Measurements from ENCODE around the gene CACNA2D1.
A peak's percentile ranks its signal among the peaks of the same experiment; 100 is the strongest.

Gene CACNA2D1

DNA sequence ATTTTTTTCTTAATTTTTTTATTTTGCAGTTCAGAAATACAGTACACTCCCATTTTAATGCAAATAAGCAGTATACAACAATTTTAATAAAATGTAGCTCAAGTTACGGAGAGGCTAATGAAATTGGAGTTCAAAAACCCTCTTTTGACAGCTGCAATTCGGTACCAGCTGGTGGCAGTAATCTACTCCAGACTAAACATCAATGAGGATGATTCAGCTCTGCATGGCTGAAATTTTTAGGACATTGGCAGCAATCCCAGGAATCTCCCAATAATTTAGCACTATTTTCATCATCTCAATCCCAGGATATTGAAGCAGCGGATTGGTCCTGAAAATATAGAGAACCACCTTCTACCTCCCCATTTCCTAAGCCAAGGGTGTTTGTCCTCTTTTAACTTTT, 278.8 kb downstream of the CACNA2D1 start:
- Histone ChIP-seq H3K27ac (ENCODE audit: low read length, poor library complexity, severe bottlenecking) (no peak overlapping the region), H3K14ac (ENCODE audit: low read length in 2 of 2) (no peak overlapping the region), H3K23ac (ENCODE audit: low read length in 2 of 2) (no peak overlapping the region), H3K4me3 (ENCODE audit: insufficient read depth in 1 of 2, low read depth in 1 of 2, low read length in 2 of 2) (no peak overlapping the region), H4K8ac (ENCODE audit: low read length) (no peak overlapping the region), H2BK5ac (ENCODE audit: low read depth, low read length, poor library complexity, severe bottlenecking) (no peak overlapping the region), H3K4ac (ENCODE audit: low read depth in 1 of 2, low read length in 2 of 2) (no peak overlapping the region), H2BK12ac (ENCODE audit: low read length in 2 of 2) (no peak overlapping the region), H3K9me3 (ENCODE audit: control insufficient read depth, low read length) (no peaks in the 10 kb centered on the region), H2BK120ac (ENCODE audit: low read depth, low read length) (no peak overlapping the region), H2AFZ (ENCODE audit: low read depth, low read length) (no peak overlapping the region), H4K91ac (ENCODE audit: low read length) (no peak overlapping the region), H2AK5ac (ENCODE audit: low read length, severe bottlenecking) (no peak overlapping the region), H3K4me1 (ENCODE audit: control insufficient read depth, insufficient read depth, low read depth, low read length) (no peaks in the 10 kb centered on the region), H3K18ac (ENCODE audit: low read depth in 1 of 2, low read length in 2 of 2) (no peak overlapping the region), H2BK15ac (ENCODE audit: low read depth, poor library complexity, severe bottlenecking) (no peak overlapping the region), H3K4me2 (ENCODE audit: low read length, poor library complexity, severe bottlenecking) (no peak overlapping the region), H3K9ac (ENCODE audit: low read length) (peak overlapping the region; percentile 22), H3K27me3 (ENCODE audit: control insufficient read depth in 1 of 2, insufficient read depth in 1 of 2, low read length in 2 of 2) (no peaks in the 10 kb centered on the region), H3K36me3 (ENCODE audit: control insufficient read depth in 1 of 2, insufficient read depth in 2 of 2, low read depth in 1 of 2, low read length in 2 of 2) (no peaks in the 10 kb centered on the region), H3K79me1 (replicated peaks; ENCODE audit: low read length, poor library complexity, severe bottlenecking) (no peaks in the 10 kb centered on the region)
- 48% methylated on average over 2 of the region's 3 CpGs for WGBS
- DNase-seq = peak; percentile 51

DNA sequence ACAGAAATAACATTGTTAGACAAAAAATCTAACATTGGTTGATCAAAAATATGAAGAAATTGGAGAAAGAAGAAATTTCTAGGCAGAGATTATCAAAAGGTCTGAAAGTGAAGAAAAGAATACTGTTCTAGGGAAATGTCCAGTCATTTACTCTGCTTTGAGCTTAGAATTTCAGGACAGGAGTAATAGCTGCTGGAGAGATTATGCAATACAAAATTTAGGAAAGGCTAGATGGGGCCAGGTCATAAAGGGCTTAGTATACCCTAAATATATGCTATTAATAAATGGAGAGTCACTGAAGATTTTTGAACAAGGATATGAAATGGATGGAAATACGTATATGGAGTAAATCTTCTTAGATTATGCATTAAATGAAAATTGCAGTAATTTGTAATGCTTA, 279.2 kb downstream of the CACNA2D1 start:
- Histone ChIP-seq H4K91ac (ENCODE audit: low read length) (no peak overlapping the region), H3K23ac (ENCODE audit: low read length in 2 of 2) (no peak overlapping the region), H2BK12ac (ENCODE audit: low read length in 2 of 2) (no peak overlapping the region), H4K8ac (ENCODE audit: low read length) (no peak overlapping the region), H2BK5ac (ENCODE audit: low read depth, low read length, poor library complexity, severe bottlenecking) (no peak overlapping the region), H3K4ac (ENCODE audit: low read depth in 1 of 2, low read length in 2 of 2) (no peak overlapping the region), H3K27me3 (ENCODE audit: control insufficient read depth in 1 of 2, insufficient read depth in 1 of 2, low read length in 2 of 2) (no peaks in the 10 kb centered on the region), H3K4me1 (ENCODE audit: control insufficient read depth, insufficient read depth, low read depth, low read length) (no peaks in the 10 kb centered on the region), H3K9ac (ENCODE audit: low read length) (peak overlapping the region; percentile 22), H3K4me2 (ENCODE audit: low read length, poor library complexity, severe bottlenecking) (no peak overlapping the region), H3K9me3 (ENCODE audit: control insufficient read depth, low read length) (no peaks in the 10 kb centered on the region), H3K14ac (ENCODE audit: low read length in 2 of 2) (no peak overlapping the region), H2AFZ (ENCODE audit: low read depth, low read length) (no peak overlapping the region), H2AK5ac (ENCODE audit: low read length, severe bottlenecking) (no peak overlapping the region), H3K36me3 (ENCODE audit: control insufficient read depth in 1 of 2, insufficient read depth in 2 of 2, low read depth in 1 of 2, low read length in 2 of 2) (no peaks in the 10 kb centered on the region), H3K4me3 (ENCODE audit: insufficient read depth in 1 of 2, low read depth in 1 of 2, low read length in 2 of 2) (no peak overlapping the region), H3K27ac (ENCODE audit: low read length, poor library complexity, severe bottlenecking) (no peak overlapping the region), H3K18ac (ENCODE audit: low read depth in 1 of 2, low read length in 2 of 2) (no peak overlapping the region), H2BK15ac (ENCODE audit: low read depth, poor library complexity, severe bottlenecking) (no peak overlapping the region), H2BK120ac (ENCODE audit: low read depth, low read length) (no peak overlapping the region), H3K79me1 (replicated peaks; ENCODE audit: low read length, poor library complexity, severe bottlenecking) (no peaks in the 10 kb centered on the region)
- DNase-seq = no peak
- no CpG with 5 or more reads among the region's 1 CpG for WGBS

DNA sequence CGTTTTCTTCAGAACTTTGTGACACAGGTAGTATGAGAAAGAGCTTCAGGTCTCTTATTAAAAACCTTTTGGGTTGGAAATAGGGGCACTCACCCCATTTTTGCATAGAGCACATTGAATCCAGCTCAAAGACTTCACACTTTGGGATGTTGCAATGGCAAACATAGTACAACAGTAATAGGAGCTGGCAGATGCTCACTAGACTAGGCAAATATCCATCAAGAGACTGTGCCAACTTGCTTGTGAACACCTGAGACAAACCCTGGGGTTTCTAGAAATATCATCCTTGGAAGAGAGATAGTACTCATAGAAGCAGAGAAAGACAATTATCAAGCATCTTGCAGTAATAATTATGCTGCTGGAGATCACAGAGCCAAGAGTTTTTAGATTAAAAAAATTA, 280.0 kb downstream of the CACNA2D1 start:
- H3K27me3 ChIP-seq (ENCODE audit: control insufficient read depth in 1 of 2, insufficient read depth in 1 of 2, low read length in 2 of 2) = no peaks in the 10 kb centered on the region
- H3K14ac ChIP-seq (ENCODE audit: low read length in 2 of 2) = no peak overlapping the region
- no peaks in the 10 kb centered on the region for H3K4me1 ChIP-seq (ENCODE audit: control insufficient read depth, insufficient read depth, low read depth, low read length)
- H3K4me2 ChIP-seq (ENCODE audit: low read length, poor library complexity, severe bottlenecking) = no peak overlapping the region
- no peaks in the 10 kb centered on the region for H3K36me3 ChIP-seq (ENCODE audit: control insufficient read depth in 1 of 2, insufficient read depth in 2 of 2, low read depth in 1 of 2, low read length in 2 of 2)
- no peak overlapping the region for H3K4ac ChIP-seq (ENCODE audit: low read depth in 1 of 2, low read length in 2 of 2)
- no peak for DNase-seq
- H2BK5ac ChIP-seq (ENCODE audit: low read depth, low read length, poor library complexity, severe bottlenecking) = no peak overlapping the region
- WGBS = 79% methylated on average over 1 of the region's 1 CpG
- H3K23ac ChIP-seq (ENCODE audit: low read length in 2 of 2) = no peak overlapping the region
- no peak overlapping the region for H2AK5ac ChIP-seq (ENCODE audit: low read length, severe bottlenecking)
- H2AFZ ChIP-seq (ENCODE audit: low read depth, low read length) = no peak overlapping the region
- H4K91ac ChIP-seq (ENCODE audit: low read length) = no peak overlapping the region
- H2BK15ac ChIP-seq (ENCODE audit: low read depth, poor library complexity, severe bottlenecking) = no peak overlapping the region
- H4K8ac ChIP-seq (ENCODE audit: low read length) = no peak overlapping the region
- H3K27ac ChIP-seq (ENCODE audit: low read length, poor library complexity, severe bottlenecking) = no peak overlapping the region
- no peaks in the 10 kb centered on the region for H3K9me3 ChIP-seq (ENCODE audit: control insufficient read depth, low read length)
- H2BK12ac ChIP-seq (ENCODE audit: low read length in 2 of 2) = no peak overlapping the region
- H3K79me1 ChIP-seq (replicated peaks; ENCODE audit: low read length, poor library complexity, severe bottlenecking) = no peaks in the 10 kb centered on the region
- no peak overlapping the region for H3K4me3 ChIP-seq (ENCODE audit: insufficient read depth in 1 of 2, low read depth in 1 of 2, low read length in 2 of 2)
- H3K18ac ChIP-seq (ENCODE audit: low read depth in 1 of 2, low read length in 2 of 2) = no peak overlapping the region
- H3K9ac ChIP-seq (ENCODE audit: low read length) = no peak overlapping the region
- H2BK120ac ChIP-seq (ENCODE audit: low read depth, low read length) = no peak overlapping the region

DNA sequence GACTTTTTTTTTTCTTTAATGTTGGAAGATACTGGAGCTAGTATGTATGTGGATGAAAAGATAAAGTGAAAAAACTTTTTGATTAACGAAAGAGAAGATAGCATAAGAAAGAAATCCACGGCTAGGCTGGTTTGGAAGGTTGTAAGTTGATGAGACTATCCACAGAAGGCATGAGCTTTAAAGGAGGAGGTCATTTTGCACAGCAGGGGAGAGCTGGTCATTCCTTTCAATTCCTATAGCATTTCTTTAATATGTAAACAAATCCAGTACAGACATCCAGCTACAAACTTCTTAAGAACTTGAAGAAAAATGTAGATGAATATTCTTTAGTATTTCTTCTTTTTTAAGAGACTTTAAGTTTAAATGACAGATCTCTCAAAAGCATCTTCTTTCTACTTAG, 281.3 kb downstream of the CACNA2D1 start:
- Histone ChIP-seq H3K27ac (ENCODE audit: low read length, poor library complexity, severe bottlenecking) (no peak overlapping the region), H3K23ac (ENCODE audit: low read length in 2 of 2) (no peak overlapping the region), H4K91ac (ENCODE audit: low read length) (no peak overlapping the region), H3K18ac (ENCODE audit: low read depth in 1 of 2, low read length in 2 of 2) (no peak overlapping the region), H3K4me2 (ENCODE audit: low read length, poor library complexity, severe bottlenecking) (no peak overlapping the region), H3K4me1 (ENCODE audit: control insufficient read depth, insufficient read depth, low read depth, low read length) (no peaks in the 10 kb centered on the region), H3K4me3 (ENCODE audit: insufficient read depth in 1 of 2, low read depth in 1 of 2, low read length in 2 of 2) (no peak overlapping the region), H2BK12ac (ENCODE audit: low read length in 2 of 2) (no peak overlapping the region), H3K27me3 (ENCODE audit: control insufficient read depth in 1 of 2, insufficient read depth in 1 of 2, low read length in 2 of 2) (no peaks in the 10 kb centered on the region), H3K9me3 (ENCODE audit: control insufficient read depth, low read length) (no peaks in the 10 kb centered on the region), H3K9ac (ENCODE audit: low read length) (no peak overlapping the region), H3K79me1 (replicated peaks; ENCODE audit: low read length, poor library complexity, severe bottlenecking) (no peaks in the 10 kb centered on the region), H3K4ac (ENCODE audit: low read depth in 1 of 2, low read length in 2 of 2) (no peak overlapping the region), H2BK5ac (ENCODE audit: low read depth, low read length, poor library complexity, severe bottlenecking) (no peak overlapping the region), H3K36me3 (ENCODE audit: control insufficient read depth in 1 of 2, insufficient read depth in 2 of 2, low read depth in 1 of 2, low read length in 2 of 2) (no peaks in the 10 kb centered on the region), H2BK120ac (ENCODE audit: low read depth, low read length) (no peak overlapping the region), H3K14ac (ENCODE audit: low read length in 2 of 2) (no peak overlapping the region), H2AFZ (ENCODE audit: low read depth, low read length) (no peak overlapping the region), H2BK15ac (ENCODE audit: low read depth, poor library complexity, severe bottlenecking) (no peak overlapping the region), H4K8ac (ENCODE audit: low read length) (no peak overlapping the region), H2AK5ac (ENCODE audit: low read length, severe bottlenecking) (no peak overlapping the region)
- no peak for DNase-seq
- WGBS = 80% methylated on average over 2 of the region's 2 CpGs
